Left ventricle myocardium superior (tissue), 1 donor: Measurements from ENCODE around the gene CWC22. TPM values are rescaled to one million over a fixed set of nuclear protein-coding genes. Genes with fewer than 3 reads are reported as not detected.
"Not testable (repeated sequence)": the region's sequence is repeated elsewhere in the genome, so short reads cannot be mapped to it uniquely, and the experiment has no call there.

Source experiments
- ATAC-seq: fragments of 200-7000 bp; cut with Tn5 transposase; one replicate; pipeline ENCODE4 v1.9.1; 2020; ENCODE audit warnings: mild to moderate bottlenecking, moderate library complexity
- DNase-seq: peaks from one replicate; pipeline ENCODE4 v3.0.0-alpha.2; 2020
- intact Hi-C: fragments of 100-400 bp; cut with micrococcal nuclease; formaldehyde crosslinking; loops from one replicate; pipeline ENCODE4 v1.11.0; 2022
- total RNA-seq: library from RNA; stranded (reverse); fragmentation: NEBNext Ultra II Directional; extraction: Animal tissue kit (Norgen Biotek cat#: 25700); gene quantifications from one replicate; pipeline ENCODE4 v1.2.1, GENCODE V29; 2021
- donor health status: DM: no; HTN: yes; CAD: no; lungs with severe emphysema.

CWC22 gene
- total RNA-seq, 1 donor from 2014 or later = 13.4 TPM

GRCh38 chr2:180005465-180005864 is 1.6 kb downstream of the CWC22 start:
- DNase-seq, ATAC-seq, intact Hi-C loops: not testable (repeated sequence)

- intact Hi-C loops = no loop called here
- no peak for ATAC-seq
- DNase-seq = no peak
These were observed 2.4 kb downstream of the CWC22 start for GRCh38 chr2:180004731-180005130.

- ATAC-seq = no peak
- no peak for DNase-seq
- intact Hi-C loops = no loop called here
These were observed 3.5 kb downstream of the CWC22 start for GRCh38 chr2:180003559-180003958.

- ATAC-seq (no peak), DNase-seq (no peak)
- intact Hi-C loops = no loop called here
These were observed 4.0 kb downstream of the CWC22 start for GRCh38 chr2:180003073-180003472.

GRCh38 chr2:180002198-180002770 is 4.8 kb downstream of the CWC22 start:
- no peak for DNase-seq
- no peak for ATAC-seq

GRCh38 chr2:180001726-180002125 is 5.4 kb downstream of the CWC22 start:
- DNase-seq = no peak
- intact Hi-C loops = no loop called here

More at GRCh38 chr2:180002198-180002770, 4.8 kb downstream of the CWC22 start:
- intact Hi-C loops = no loop called here

GRCh38 chr2:180000434-180000833 is 6.7 kb downstream of the CWC22 start:
- DNase-seq (no peak), ATAC-seq (no peak)
- intact Hi-C loops = no loop called here

More at GRCh38 chr2:180001726-180002125, 5.4 kb downstream of the CWC22 start:
- ATAC-seq = no peak

GRCh38 chr2:179999000-179999399 is 8.1 kb downstream of the CWC22 start:
- no peak for ATAC-seq
- DNase-seq = no peak
- intact Hi-C loops = no loop called here

GRCh38 chr2:179995741-179996515 is 11.2 kb downstream of the CWC22 start:
- intact Hi-C loops = no loop called here
- ATAC-seq = no peak
- no peak for DNase-seq

GRCh38 chr2:179991344-179991743 is 15.8 kb downstream of the CWC22 start:
- intact Hi-C loops = no loop called here
- ATAC-seq (no peak), DNase-seq (no peak)

GRCh38 chr2:179990676-179991317 is 16.3 kb downstream of the CWC22 start:
- no peak for ATAC-seq
- intact Hi-C loops = no loop called here

GRCh38 chr2:179987916-179988315 is 19.2 kb downstream of the CWC22 start:
- intact Hi-C loops = no loop called here
- ATAC-seq (no peak), DNase-seq (no peak)

More at GRCh38 chr2:179990676-179991317, 16.3 kb downstream of the CWC22 start:
- DNase-seq = no peak

GRCh38 chr2:179985163-179985820 is 21.8 kb downstream of the CWC22 start:
- ATAC-seq (peak; percentile 43), DNase-seq (no peak)
- intact Hi-C loops = no loop called here

GRCh38 chr2:179983250-179983932 is 23.7 kb downstream of the CWC22 start:
- intact Hi-C loops = no loop called here
- no peak for DNase-seq
- no peak for ATAC-seq

- DNase-seq (no peak), ATAC-seq (no peak)
- intact Hi-C loops = no loop called here
These were observed 26.0 kb downstream of the CWC22 start for GRCh38 chr2:179981085-179981484.

GRCh38 chr2:179974761-179975160 is 32.3 kb downstream of the CWC22 start:
- intact Hi-C loops = no loop called here
- DNase-seq (no peak), ATAC-seq (no peak)

GRCh38 chr2:179966778-179967394 is 40.2 kb downstream of the CWC22 start:
- intact Hi-C loops = no loop called here
- no peak for ATAC-seq
- DNase-seq = no peak

- intact Hi-C loops = no loop called here
- ATAC-seq (no peak), DNase-seq (no peak)
These were observed 41.5 kb downstream of the CWC22 start for GRCh38 chr2:179965291-179966258.
